ENCODE results near the gene SPNS2.

Gene SPNS2

DNA sequence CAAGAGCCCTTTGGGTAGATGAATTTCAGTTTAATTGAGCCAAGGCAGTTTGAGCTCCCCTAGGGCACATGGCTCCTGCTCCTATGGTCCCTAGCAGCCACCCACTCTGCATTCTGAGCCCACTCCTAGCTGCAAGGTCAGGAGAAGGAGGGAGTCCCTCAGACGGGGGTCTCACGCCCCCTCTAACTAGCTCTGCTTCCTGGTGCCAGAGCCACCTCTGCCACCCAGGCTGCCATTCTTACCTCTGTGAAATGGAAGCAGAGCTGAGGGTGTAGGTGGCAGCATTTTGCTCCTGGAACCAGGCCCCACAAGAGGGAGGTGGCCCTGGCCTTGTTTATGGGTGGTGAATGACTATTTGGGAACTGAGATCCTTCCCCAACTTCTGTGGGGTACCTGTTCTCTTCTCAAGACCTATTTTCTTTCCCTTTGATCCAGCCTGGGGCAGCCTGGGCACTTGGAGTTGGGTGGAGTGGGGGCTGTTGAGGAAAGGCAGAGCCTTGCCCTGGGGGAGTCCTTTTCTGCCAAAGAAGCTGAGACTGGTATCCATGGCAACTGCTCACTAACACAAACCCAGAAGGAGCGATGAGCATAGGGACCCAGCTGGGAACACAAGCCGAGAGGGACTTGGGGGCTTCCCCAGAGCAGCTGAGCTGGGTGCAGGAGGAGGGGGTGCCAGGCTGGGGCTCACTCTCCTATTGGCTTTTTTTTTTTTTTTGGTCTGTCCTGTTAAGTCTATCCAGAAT, 4.8 kb downstream of the SPNS2 start:
- DNase-seq (ENCODE audit: low read depth): no peak

- no peak for DNase-seq (ENCODE audit: low read depth)
Measured at GRCh38 chr17:4504188-4504587, 5.5 kb downstream of the SPNS2 start.

GRCh38 chr17:4505187-4505586, 6.5 kb downstream of the SPNS2 start:
- no peak for DNase-seq (ENCODE audit: low read depth)

DNA sequence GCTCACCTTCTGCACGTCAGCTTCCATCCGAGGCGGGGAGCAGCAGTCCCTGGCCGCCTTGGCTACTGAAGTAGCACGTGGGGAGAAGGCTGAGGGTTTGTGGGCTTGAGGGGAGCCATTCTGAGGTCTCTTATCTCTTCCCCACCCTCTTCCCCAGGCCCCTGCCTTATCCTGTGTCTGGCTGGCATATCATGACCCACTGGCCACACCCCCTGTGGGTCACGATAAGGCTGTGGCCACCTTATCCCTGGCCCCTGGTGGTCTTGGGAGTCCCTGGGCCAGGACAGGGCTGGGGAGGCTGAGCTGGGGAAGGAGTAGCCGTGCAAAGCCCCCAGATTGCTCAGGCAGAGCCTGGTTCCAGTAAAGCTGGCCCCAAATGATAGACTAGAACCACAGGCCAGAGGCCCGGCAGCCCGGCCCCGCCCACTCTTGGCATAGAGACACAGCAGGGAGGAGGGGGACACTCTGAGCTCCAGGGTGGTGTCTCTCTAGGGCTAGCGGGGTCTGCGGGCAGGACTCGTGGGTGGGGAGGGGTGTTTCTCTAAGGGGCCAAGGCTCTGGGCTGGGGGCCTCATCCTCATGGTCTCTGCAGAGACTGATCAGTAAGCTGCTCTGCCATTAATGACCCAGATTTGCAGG, 7.6 kb downstream of the SPNS2 start:
- DNase-seq (ENCODE audit: low read depth): no peak

DNA sequence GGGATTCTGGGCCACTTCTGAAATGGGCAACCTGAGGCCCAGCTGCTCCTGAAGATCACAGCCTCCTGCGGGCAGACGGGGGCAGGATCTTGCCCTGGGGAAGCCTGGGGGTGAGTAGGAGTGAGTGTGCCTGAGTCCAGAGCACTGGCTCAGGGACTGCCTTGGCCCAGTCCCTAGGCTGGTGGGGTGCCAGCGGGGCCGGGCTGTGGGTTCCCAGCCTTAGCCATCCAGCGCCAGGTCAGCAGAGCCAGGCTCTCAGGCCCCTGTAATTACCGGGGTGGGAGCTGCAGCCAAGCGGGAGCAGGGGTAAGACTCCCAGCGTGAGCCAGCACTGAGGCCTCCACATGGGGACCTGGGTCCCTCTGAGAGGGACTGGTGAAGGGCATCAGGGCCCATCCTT, 8.2 kb downstream of the SPNS2 start:
- DNase-seq (ENCODE audit: low read depth): no peak

DNA sequence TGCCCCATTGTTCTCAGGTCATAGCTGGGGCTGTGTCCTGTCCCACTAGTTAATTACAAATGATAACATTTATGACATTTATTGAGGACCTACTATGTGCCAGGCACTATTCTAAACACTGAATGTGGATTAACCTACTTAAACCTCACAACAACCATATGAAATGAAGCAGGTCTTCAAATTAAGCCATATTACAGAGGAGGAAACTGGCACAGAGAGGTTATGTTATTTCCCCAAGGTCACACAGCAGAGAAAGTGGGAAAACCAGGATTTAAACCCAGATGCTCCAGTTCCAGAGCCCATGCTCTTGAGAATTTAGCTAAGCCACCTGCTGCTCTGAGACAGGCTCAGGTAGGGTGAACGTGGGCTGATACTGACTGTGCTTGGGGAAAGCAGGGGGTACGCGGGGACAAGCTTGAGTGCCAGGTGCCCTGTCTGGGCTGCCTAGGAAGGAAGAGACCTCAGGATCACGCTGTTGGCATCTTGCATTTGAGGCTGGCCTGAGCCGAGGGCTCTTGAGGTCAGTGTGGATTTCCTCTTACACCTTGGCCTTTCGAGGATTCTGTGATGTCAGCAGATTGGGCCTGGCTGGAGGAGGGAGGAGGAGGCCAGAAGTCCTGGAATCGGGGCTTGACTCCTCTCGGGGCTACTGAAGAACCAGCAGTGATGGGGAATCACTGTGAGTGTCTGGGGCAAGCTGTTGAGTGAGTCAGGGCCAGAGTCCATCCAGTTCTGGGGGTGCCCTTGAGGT, 8.9 kb downstream of the SPNS2 start:
- no peak for DNase-seq (ENCODE audit: low read depth)

DNA sequence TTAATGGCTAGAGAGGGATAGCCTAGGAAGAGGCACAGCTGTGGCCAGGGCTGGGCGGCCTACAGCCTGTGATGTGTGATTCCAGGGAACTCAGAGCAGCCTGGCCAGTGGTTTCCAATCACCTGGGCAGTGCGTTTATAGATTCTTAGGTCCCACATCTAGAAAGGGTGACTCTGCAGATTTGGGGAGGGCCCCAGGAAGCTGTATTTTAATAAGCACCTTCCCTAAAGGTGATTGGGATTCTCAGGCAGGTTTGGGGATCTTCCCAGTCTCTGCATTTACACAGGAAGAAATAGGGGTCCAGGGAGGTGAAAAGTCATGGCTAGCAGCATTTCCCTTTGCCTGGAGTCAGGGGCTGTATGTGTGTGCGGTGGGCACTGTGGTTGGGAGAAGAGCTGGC, 9.5 kb downstream of the SPNS2 start:
- no peak for DNase-seq (ENCODE audit: low read depth)

DNA sequence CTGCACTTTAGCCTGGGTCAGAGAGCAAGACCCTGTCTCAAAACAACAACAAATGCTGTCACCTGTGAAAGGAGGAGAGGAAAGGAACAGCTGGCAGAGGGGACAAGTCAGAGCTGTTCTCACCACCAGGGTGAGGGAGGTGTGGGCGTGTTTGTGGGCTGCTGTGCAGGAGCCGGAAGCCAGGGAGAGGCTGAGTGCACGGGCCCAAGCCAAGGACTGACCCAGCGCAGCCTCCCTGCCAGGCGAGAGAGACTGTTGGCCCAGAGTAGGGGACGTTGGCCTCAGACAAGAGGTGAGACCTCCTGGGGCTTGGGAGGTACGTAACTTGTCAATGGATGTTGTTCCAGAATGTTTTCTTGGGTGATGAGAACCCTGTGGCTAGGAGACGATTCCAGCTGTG, 10.7 kb downstream of the SPNS2 start:
- no peak for DNase-seq (ENCODE audit: low read depth)

DNA sequence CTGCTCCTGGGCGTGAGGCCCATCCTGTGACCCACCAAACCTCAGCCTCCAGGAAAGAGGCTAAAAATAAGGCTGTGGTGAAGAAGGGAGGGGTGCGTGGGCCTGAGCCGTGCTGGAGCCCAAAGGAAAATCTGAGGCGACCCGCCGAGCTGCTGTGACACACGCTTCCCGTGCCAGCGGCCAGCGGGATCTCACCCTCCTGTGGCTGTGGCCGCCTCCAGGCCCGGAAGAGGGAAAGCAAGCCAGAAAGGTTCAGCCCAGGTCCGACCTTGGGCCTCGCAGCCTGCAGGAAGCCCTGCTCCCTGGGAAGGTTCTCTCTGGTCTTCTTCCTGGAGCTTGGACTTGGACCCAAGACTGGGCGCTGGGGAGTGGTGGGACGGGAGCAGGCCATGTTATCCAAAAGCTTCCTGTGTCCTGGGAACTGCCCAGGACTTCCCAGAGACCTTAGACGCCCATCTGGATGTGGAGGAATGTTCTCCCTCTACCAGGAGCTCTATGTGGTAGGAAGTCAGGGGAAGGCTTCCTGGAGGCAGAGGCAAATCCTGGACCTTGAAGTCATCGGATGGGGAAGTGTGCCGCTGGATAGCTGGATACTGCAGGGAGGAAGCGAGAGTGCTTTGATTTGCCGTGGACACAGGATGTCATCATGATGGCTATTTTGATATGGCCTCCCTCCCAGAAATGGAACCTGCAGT, 11.4 kb downstream of the SPNS2 start:
- no peak for DNase-seq (ENCODE audit: low read depth)

GRCh38 chr17:4510618-4510941, 11.9 kb downstream of the SPNS2 start:
- no peak for DNase-seq (ENCODE audit: low read depth)

DNA sequence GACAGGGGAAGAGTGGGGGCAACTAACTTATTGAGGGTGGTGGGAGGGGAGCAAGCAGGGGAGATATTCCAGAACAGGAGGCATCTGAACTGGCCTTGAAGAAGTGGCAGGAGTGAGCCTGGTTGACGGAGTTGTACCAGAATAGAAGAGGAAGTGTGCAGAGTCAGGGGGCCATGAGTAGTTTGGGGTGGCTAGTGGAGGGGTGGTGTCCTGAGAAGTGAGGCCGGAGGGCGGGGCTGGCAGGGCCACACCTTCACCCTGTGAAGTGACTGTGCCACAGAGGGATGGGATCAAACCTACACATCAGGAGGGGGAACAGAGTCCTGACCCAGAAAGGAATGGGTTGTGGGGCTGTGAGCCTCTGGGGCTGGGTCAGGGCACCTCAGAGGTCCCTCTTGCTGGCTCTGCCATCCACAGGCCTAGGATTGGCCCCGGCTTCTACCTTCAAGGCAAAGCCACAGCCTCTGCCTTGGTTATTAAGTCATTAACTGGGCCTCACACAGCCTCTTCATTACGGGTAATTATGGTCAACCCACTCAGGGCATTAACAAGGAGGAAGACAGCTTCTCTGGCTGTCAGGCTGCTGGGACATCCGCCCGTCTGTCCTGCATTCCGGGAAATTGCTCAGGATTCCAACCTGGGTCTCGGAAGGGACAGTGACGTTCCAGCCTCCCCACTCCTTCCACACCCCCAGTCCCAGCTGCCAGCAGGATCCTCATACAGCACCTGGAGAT, 12.7 kb downstream of the SPNS2 start:
- no peak for DNase-seq (ENCODE audit: low read depth)

DNA sequence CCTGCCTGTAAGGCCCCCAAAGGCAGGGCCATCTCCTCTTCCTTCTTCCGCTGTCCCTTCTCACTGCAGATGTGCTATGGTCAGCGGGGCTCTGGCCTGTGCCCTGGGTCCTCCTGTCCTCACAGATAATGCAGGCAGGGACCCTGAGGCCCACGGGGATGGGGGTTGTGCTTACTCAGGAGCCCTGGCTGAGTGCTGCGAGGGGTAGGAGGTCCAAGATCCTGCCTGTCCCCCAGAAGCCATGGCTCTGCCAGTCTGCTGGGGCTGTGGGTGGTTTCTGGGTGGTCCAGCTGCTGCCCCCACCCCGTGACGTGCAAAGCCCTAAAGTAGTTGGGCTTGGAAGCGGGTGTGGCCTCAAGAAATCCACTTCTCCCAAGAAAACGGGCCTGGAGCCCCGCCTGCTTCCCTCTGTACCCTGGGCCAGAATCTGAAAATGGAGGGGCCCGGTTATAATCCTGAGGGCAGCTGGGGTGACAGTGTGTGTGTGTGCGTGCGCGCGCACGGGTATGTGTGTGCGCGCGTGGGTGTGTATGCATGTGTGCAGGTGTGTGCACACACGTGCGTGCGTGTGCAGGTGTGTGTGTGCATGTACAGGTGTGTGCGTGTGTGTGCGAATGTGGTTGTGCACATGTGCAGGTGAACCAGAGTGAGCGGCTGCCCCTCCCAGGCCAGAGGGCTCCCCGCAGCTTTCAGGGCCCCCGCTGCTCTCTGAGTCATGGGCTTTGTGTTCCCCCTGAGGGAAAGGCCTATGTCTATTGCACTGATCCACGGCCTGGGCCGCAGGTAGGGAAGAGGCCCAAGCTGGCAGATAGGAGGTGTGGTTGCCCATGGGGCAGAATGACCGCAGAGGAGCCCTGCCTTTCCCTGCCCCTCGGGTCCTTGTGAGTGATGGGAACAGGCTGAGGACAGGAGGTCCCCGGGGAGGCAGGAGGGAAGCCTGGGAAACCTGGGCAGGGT, 13.8 kb downstream of the SPNS2 start:
- DNase-seq (ENCODE audit: low read depth): no peak

DNA sequence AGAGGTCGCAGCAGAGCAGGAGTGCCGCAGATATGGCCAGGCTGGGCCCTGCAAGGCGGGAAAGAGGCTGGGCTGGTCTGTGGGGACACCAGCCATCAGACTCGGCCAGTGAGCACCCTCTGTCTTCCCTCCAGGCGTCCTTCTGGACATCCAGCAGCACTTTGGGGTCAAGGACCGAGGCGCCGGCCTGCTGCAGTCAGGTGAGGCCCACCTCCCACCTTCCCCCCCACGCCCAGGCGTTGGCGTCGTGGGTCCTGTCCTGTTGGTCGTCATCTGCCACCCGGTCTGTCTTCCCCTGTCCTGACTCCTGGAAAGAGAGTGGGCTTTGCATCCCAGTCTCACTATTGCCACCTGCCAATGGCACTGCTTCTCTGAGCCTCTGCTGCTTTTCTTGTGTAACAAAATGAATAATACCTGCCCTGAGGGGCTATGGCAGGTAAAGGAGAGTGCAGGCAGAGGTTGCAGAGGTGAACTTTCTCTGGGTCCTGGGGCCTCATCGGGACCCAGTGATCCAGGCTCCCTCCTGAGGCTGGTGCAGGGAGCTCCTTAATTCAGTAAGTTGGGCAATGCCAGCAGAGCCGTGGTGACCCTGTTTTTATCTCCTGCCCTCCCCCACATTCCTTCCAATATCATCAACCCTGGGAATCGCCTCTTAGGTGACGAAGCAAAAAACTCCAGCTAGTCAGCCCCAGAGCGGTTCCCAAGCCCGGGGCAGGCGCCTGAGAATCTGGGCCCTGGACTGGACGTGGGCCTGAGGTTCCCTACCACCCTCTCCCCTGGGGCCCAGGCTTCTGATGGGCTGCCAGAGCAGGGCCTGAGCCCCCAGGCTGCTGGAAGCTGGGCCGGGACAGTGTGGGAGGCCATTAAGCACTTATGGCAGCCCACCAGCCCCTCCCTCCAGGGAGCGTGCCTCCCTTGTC, 14.7 kb downstream of the SPNS2 start:
- DNase-seq (ENCODE audit: low read depth): no peak

DNA sequence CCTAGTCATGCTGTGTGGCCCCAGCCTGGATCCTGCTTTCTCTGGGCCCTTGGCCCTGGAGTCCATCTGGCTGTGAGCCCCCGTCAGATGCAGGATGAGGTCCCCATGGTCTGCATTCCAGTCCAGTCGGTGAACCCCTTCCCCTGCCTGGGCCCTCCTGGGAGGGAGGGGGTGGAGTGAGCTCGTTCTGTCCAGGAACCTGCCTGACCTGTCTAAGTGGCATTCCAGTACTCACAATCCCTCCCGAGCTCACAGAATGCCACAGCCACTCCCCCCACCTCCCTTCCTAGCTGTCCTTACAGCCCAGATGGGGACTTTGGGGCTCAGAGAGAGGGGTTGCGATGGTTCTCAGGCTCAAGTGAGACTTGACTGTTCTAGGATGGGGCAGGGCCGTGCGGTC, 15.5 kb downstream of the SPNS2 start:
- DNase-seq (ENCODE audit: low read depth): no peak

GRCh38 chr17:4514779-4515178, 16.1 kb downstream of the SPNS2 start:
- DNase-seq (ENCODE audit: low read depth): no peak

DNA sequence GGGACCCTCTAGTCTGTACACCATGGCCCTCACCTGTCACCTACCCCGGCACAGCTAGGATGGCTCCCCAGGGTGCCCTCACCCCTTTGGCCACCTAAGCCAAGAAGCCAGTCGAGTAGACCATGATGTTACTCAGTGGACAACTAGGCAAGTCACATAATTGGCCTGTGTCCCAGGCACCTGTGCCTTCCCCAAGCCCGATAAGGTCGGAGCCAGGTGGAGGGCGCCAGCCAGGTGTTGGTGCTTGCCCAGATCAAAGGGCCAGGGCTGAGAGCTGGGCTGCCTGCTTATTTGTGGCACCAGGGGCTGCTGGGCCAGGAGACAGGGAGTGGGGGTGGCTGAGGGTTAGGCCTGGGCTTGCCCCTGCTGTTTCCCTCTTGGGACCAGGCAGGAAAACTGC, 16.8 kb downstream of the SPNS2 start:
- no peak for DNase-seq (ENCODE audit: low read depth)

GRCh38 chr17:4516735-4517134, 18.1 kb downstream of the SPNS2 start:
- no peak for DNase-seq (ENCODE audit: low read depth)

- DNase-seq (ENCODE audit: low read depth): no peak
Measured at GRCh38 chr17:4518901-4519300, 20.2 kb downstream of the SPNS2 start.

GRCh38 chr17:4519361-4519788, 20.7 kb downstream of the SPNS2 start:
- DNase-seq (ENCODE audit: low read depth): no peak
